Thyroid gland (tissue), 4 donors: ENCODE data around the gene ATM.

Source experiments
- POLR2A ChIP-seq, 2 donors: fragments of 450-650 bp; IDR thresholded peaks; one replicate each; pipeline ENCODE4 v1.6.1; 2017; ENCODE audit warnings: antibody characterized with exemption in 2 of 2, mild to moderate bottlenecking in 2 of 2, moderate library complexity in 1 of 2
- TF ChIP-seq, protein P1 (sequence below), 6 experiments: fragments of 200-600 bp in 3 of 6; fragments of 450-650 bp in 3 of 6; sonication (generic) in 3 of 6; IDR thresholded peaks; one replicate each; pipeline ENCODE4 v1.5.1; 2016 to 2019; ENCODE audit warnings: antibody characterized with exemption in 6 of 6, mild to moderate bottlenecking in 2 of 6, inconsistent platforms in 1 of 6, moderate library complexity in 1 of 6

DNA sequence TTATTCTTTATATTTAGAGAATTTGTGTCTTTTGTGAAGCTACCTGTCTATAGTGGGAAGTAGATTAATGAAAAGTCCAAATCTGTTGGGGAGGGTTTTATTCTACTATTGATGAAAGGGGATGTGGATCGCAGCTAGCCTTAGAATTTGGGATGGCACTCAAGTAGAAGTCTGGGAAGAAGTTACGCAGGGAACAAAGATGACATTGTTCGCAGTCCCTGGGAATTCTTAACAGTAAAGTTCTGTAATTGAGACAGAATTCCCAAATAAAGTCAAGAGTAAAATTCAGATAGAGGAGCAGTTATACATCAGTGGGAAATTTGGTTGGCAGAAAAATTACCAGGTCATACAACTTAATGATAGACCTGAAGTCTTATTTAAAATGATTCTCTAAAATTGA, 64.1 kb downstream of the ATM start:
- TF ChIP-seq, protein P1, sequence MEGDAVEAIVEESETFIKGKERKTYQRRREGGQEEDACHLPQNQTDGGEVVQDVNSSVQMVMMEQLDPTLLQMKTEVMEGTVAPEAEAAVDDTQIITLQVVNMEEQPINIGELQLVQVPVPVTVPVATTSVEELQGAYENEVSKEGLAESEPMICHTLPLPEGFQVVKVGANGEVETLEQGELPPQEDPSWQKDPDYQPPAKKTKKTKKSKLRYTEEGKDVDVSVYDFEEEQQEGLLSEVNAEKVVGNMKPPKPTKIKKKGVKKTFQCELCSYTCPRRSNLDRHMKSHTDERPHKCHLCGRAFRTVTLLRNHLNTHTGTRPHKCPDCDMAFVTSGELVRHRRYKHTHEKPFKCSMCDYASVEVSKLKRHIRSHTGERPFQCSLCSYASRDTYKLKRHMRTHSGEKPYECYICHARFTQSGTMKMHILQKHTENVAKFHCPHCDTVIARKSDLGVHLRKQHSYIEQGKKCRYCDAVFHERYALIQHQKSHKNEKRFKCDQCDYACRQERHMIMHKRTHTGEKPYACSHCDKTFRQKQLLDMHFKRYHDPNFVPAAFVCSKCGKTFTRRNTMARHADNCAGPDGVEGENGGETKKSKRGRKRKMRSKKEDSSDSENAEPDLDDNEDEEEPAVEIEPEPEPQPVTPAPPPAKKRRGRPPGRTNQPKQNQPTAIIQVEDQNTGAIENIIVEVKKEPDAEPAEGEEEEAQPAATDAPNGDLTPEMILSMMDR (IDR thresholded peaks at IDR 0.05), result no peak
- no peak for TF ChIP-seq POLR2A (IDR thresholded peaks at IDR 0.05)
